ENCODE results near the gene CFAP91. TPM values are rescaled to one million over a fixed set of nuclear protein-coding genes. Genes with fewer than 3 reads are reported as not detected.

Gene CFAP91
- total RNA-seq, 2 donors from 2014 or later: 0.57 to 0.61 TPM

DNA sequence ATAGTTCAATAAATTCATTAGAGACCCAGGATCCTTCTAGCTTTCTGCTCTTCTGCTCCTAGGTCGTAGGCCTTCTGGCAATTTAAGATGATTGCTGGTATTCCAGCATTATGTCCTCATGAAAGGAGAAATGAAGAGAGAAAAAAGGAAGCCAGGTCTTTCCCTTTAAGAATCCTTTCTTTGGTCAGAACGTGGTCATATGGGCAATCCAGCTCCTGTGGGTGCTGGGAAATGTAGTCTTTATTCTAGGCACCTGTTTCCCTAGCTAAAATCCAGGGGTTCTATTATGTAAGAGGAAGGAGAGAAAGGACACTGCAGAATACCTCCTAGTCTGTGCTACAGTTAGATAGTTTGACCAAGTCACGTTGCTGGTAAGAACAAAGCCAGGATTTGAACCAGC, 43.6 kb downstream of the CFAP91 start:
- no peak for DNase-seq
- Histone ChIP-seq H3K27ac (no peak overlapping the region), H3K9me3 (no peaks in the 10 kb centered on the region), H3K27me3 (no peaks in the 10 kb centered on the region), H3K9ac (ENCODE audit: low read depth in 2 of 2, low read length in 2 of 2) (no peak overlapping the region), H3K4me1 (no peaks in the 10 kb centered on the region), H3K36me3 (no peaks in the 10 kb centered on the region), H3K4me3 (no peak overlapping the region)
- TF ChIP-seq, protein P1, sequence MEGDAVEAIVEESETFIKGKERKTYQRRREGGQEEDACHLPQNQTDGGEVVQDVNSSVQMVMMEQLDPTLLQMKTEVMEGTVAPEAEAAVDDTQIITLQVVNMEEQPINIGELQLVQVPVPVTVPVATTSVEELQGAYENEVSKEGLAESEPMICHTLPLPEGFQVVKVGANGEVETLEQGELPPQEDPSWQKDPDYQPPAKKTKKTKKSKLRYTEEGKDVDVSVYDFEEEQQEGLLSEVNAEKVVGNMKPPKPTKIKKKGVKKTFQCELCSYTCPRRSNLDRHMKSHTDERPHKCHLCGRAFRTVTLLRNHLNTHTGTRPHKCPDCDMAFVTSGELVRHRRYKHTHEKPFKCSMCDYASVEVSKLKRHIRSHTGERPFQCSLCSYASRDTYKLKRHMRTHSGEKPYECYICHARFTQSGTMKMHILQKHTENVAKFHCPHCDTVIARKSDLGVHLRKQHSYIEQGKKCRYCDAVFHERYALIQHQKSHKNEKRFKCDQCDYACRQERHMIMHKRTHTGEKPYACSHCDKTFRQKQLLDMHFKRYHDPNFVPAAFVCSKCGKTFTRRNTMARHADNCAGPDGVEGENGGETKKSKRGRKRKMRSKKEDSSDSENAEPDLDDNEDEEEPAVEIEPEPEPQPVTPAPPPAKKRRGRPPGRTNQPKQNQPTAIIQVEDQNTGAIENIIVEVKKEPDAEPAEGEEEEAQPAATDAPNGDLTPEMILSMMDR (IDR thresholded peaks at IDR 0.05): no peak
- intact Hi-C loops (cut with DNase I): no loop called here

DNA sequence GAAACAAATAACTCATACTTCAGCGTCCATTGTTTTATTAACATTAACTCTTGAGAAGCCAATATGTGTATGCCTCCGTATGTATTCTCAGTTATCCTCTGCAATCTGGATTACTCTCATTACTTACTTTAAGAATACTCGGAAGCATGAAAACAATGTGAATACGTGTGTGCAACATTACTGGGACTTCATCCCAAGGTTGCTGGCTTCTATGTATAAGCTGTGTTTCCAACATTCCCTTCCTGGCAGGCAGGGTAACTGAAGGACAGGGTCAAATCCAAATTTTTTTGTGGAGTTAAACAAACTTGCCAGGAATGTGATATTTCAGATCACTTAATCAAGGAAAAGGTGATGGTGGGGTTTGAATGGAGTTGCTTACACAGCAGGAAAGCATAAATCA, 44.5 kb downstream of the CFAP91 start:
- Histone ChIP-seq H3K9ac (ENCODE audit: low read depth in 2 of 2, low read length in 2 of 2) (no peak overlapping the region), H3K27me3 (no peaks in the 10 kb centered on the region), H3K36me3 (no peaks in the 10 kb centered on the region), H3K4me3 (no peak overlapping the region), H3K27ac (no peak overlapping the region), H3K4me1 (no peaks in the 10 kb centered on the region), H3K9me3 (no peaks in the 10 kb centered on the region)
- intact Hi-C loops (cut with DNase I): no loop called here
- TF ChIP-seq, protein P1 (IDR thresholded peaks at IDR 0.05): no peak
- DNase-seq: no peak

DNA sequence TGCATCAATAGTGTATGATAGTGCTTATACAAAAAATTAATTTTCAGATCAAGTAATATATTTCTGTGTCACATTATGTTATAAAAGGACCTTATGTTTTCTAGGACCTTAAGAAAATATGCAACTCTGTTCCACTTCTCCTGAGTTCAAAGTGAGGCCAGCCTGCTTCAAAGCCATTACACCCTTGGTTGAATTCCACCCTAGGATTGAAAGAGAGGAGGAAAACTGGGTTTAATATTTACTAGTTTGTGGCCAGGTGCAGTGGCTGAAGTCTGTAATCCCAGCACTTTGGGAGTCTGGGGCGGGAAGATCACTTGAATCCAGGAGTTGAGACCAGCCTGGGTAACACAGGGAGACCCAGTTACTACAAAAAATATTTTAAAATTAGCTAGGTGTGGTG, 46.2 kb downstream of the CFAP91 start:
- no peak overlapping the region for H3K27ac ChIP-seq
- H3K4me3 ChIP-seq: no peak overlapping the region
- H3K9me3 ChIP-seq: no peaks in the 10 kb centered on the region
- no peaks in the 10 kb centered on the region for H3K4me1 ChIP-seq
- H3K27me3 ChIP-seq: no peaks in the 10 kb centered on the region
- no peaks in the 10 kb centered on the region for H3K36me3 ChIP-seq
- TF ChIP-seq, protein P1 (IDR thresholded peaks at IDR 0.05): no peak
- DNase-seq: no peak
- H3K9ac ChIP-seq (ENCODE audit: low read depth in 2 of 2, low read length in 2 of 2): no peak overlapping the region
- intact Hi-C loops (cut with DNase I): no loop called here

DNA sequence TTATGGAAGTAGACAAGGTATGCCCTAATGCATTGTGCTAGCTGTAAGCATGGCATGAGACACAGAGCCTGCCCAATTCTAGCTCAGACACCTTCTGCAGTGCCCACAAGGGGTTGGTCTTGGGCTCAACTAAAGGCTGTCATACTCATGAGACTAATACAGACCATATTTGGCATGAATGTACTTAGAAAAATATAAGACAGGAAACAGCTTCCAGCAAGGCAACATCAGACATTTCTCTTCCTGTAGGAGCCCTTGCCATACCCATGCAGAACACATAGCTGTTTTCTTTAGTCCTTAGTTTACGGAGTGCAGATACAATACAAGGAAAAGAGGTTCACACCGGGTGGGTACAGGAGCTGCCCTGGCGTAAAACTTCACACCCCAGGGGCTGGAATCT, 48.6 kb downstream of the CFAP91 start:
- TF ChIP-seq, protein P1 (IDR thresholded peaks at IDR 0.05): no peak
- DNase-seq: no peak

More for the DNA sequence above, 48.6 kb downstream of the CFAP91 start:
- H3K4me1 ChIP-seq: no peaks in the 10 kb centered on the region
- H3K36me3 ChIP-seq: no peaks in the 10 kb centered on the region
- intact Hi-C loops (cut with DNase I): no loop called here
- no peak overlapping the region for H3K4me3 ChIP-seq
- no peaks in the 10 kb centered on the region for H3K9me3 ChIP-seq
- H3K9ac ChIP-seq (ENCODE audit: low read depth in 2 of 2, low read length in 2 of 2): no peak overlapping the region
- H3K27me3 ChIP-seq: no peaks in the 10 kb centered on the region
- H3K27ac ChIP-seq: no peak overlapping the region

Other genes with a start within 250 kb of the CFAP91 start
- gene TMEM39A, start 239.4 kb upstream of the CFAP91 start, total RNA-seq: 10 to 100 TPM; 37.4 to 48.8 TPM
- gene POGLUT1, start 234.1 kb upstream of the CFAP91 start, total RNA-seq: 10 to 100 TPM; 11.2 to 14.8 TPM
- gene TIMMDC1, start 204.5 kb upstream of the CFAP91 start, total RNA-seq: 100 to 1,000 TPM in 1 of 2 donors, 10 to 100 TPM in 1; 88.6 to 128 TPM
- gene CD80, start 143.4 kb upstream of the CFAP91 start, total RNA-seq: under 1 TPM; 0.29 to 0.30 TPM
- gene ADPRH, start 123.5 kb upstream of the CFAP91 start, total RNA-seq: 1 to 10 TPM; 2.0 to 3.3 TPM
- 1 to 10 TPM in 1 of 2 donors, under 1 TPM in 1; 0.58 to 1.3 TPM for gene PLA1A, start 105.1 kb upstream of the CFAP91 start, total RNA-seq
- gene POPDC2, start 42.4 kb upstream of the CFAP91 start, total RNA-seq: 10 to 100 TPM in 1 of 2 donors, 1 to 10 TPM in 1; 1.3 to 26.3 TPM
- gene COX17, start 25.6 kb upstream of the CFAP91 start, total RNA-seq: 10 to 100 TPM; 53.5 to 64.5 TPM
- gene NR1I2, start 79.1 kb downstream of the CFAP91 start, total RNA-seq: 10 to 100 TPM; 58.4 to 70.4 TPM